Cardiac fibroblast (primary cell): ENCODE measurements around the gene ODAD3.
A peak's percentile ranks its signal among the peaks of the same experiment; 100 is the strongest.

ENCODE experiments used
- DNase-seq, 2 donors: peaks; one replicate each; pipeline versions ENCODE4 v3.0.0 to v3.0.0-alpha.2; 2010; ENCODE audit warnings: low read depth in 2 of 2
- H3K4me3 ChIP-seq, 2 donors: replicated peaks in 1 of 2; 1 replicate in 1 of 2; 2 replicates in 1 of 2; pipeline ENCODE4 v1.5.1; 2011; ENCODE audit warnings: low read depth in 2 of 2, low read length in 2 of 2, mild to moderate bottlenecking in 2 of 2, moderate library complexity in 1 of 2
- CTCF ChIP-seq: IDR thresholded peaks from one replicate; pipeline ENCODE4 v1.5.1; 2011; ENCODE audit warnings: low read depth, mild to moderate bottlenecking, low read length, inconsistent platforms

Gene ODAD3

GRCh38 chr19:11435057-11435832 lies at the start of gene ODAD3, which contains the start of gene PRKCSH:
ODAD3 (minus strand) TSS chr19:11435121; CDS start chr19:11435016, 105 bp downstream.
PRKCSH (plus strand) TSS chr19:11435635; CDS start chr19:11436118, 483 bp downstream.
- H3K4me3 ChIP-seq = peak within 1 kb of the TSS; percentile 83 to 93
- DNase-seq = peak; percentile 100
- peak; percentile 86 for TF ChIP-seq CTCF

GRCh38 chr19:11483366-11484111 lies 48.6 kb upstream of the ODAD3 start:
- H3K4me3 ChIP-seq = no peak overlapping the region
- TF ChIP-seq CTCF = no peak
- DNase-seq = no peak

GRCh38 chr19:11482384-11483050 lies 47.6 kb upstream of the ODAD3 start:
- TF ChIP-seq CTCF = peak; percentile 61
- peak overlapping the region; percentile 37 to 52 for H3K4me3 ChIP-seq
- DNase-seq = peak; percentile 83 to 89

- no peak for TF ChIP-seq CTCF
Observed at GRCh38 chr19:11481534-11482383, 46.8 kb upstream of the ODAD3 start.

GRCh38 chr19:11480715-11481533 lies 46.0 kb upstream of the ODAD3 start, which contains the start of gene ELAVL3:
ELAVL3 (minus strand) TSS chr19:11481046; CDS start chr19:11480608, 438 bp downstream.
- no peak within 1 kb of the TSS for H3K4me3 ChIP-seq
- TF ChIP-seq CTCF = no peak
- no peak for DNase-seq

More at GRCh38 chr19:11481534-11482383, 46.8 kb upstream of the ODAD3 start:
- H3K4me3 ChIP-seq = peak overlapping the region; percentile 37 to 52
- peak; percentile 87 to 92 for DNase-seq
